ENCODE measurements around the gene CHMP1A.

CHMP1A gene

GRCh38 chr16:89600956-89601355 is 56.6 kb downstream of the CHMP1A start:
- ATAC-seq (replicated peaks; ENCODE audit: extremely low read depth, poor library complexity, severe bottlenecking) (no peak), DNase-seq (ENCODE audit: low spot score in 2 of 2) (no peak)
- H3K27ac Mint-ChIP-seq (ENCODE audit: low read depth) = no peak overlapping the region
- no peaks in the 10 kb centered on the region for H3K27me3 Mint-ChIP-seq
- peaks cover 1% of the 10 kb centered on the region for H3K36me3 Mint-ChIP-seq (ENCODE audit: insufficient read depth)
- no peak overlapping the region for H3K4me3 Mint-ChIP-seq
- H3K4me1 Mint-ChIP-seq = peaks cover 16% of the 10 kb centered on the region
- H3K9me3 Mint-ChIP-seq = no peaks in the 10 kb centered on the region

- DNase-seq (ENCODE audit: low spot score in 2 of 2) = no peak
- Mint-ChIP-seq H3K4me3 (no peak overlapping the region), H3K36me3 (ENCODE audit: insufficient read depth) (peaks cover 1% of the 10 kb centered on the region), H3K4me1 (peaks cover 16% of the 10 kb centered on the region), H3K9me3 (no peaks in the 10 kb centered on the region), H3K27me3 (no peaks in the 10 kb centered on the region), H3K27ac (ENCODE audit: low read depth) (no peak overlapping the region)
- no peak for ATAC-seq (replicated peaks; ENCODE audit: extremely low read depth, poor library complexity, severe bottlenecking)
These were observed 57.1 kb downstream of the CHMP1A start for GRCh38 chr16:89600427-89600826.

- DNase-seq (ENCODE audit: low spot score in 2 of 2) (no peak), ATAC-seq (replicated peaks; ENCODE audit: extremely low read depth, poor library complexity, severe bottlenecking) (no peak)
- no peaks in the 10 kb centered on the region for H3K27me3 Mint-ChIP-seq
- H3K4me3 Mint-ChIP-seq = no peak overlapping the region
- peaks cover 1% of the 10 kb centered on the region for H3K36me3 Mint-ChIP-seq (ENCODE audit: insufficient read depth)
- H3K9me3 Mint-ChIP-seq = no peaks in the 10 kb centered on the region
- no peak overlapping the region for H3K27ac Mint-ChIP-seq (ENCODE audit: low read depth)
- peaks cover 16% of the 10 kb centered on the region for H3K4me1 Mint-ChIP-seq
These were observed 57.6 kb downstream of the CHMP1A start for GRCh38 chr16:89599902-89600301.

- peak; percentile 52 for ATAC-seq (replicated peaks; ENCODE audit: extremely low read depth, poor library complexity, severe bottlenecking)
- H3K4me3 Mint-ChIP-seq = no peak overlapping the region
- H3K27me3 Mint-ChIP-seq = no peaks in the 10 kb centered on the region
- H3K27ac Mint-ChIP-seq (ENCODE audit: low read depth) = no peak overlapping the region
- peaks cover 16% of the 10 kb centered on the region for H3K4me1 Mint-ChIP-seq
- peak in 1 of 2 donors; percentile 45 for DNase-seq (ENCODE audit: low spot score in 2 of 2)
- no peaks in the 10 kb centered on the region for H3K36me3 Mint-ChIP-seq (ENCODE audit: insufficient read depth)
- no peaks in the 10 kb centered on the region for H3K9me3 Mint-ChIP-seq
These were observed 58.1 kb downstream of the CHMP1A start for GRCh38 chr16:89599451-89599858.

GRCh38 chr16:89598199-89598598 is 59.3 kb downstream of the CHMP1A start:
- H3K9me3 Mint-ChIP-seq = no peaks in the 10 kb centered on the region
- peaks cover 25% of the 10 kb centered on the region for H3K4me1 Mint-ChIP-seq
- H3K36me3 Mint-ChIP-seq (ENCODE audit: insufficient read depth) = peaks cover 7% of the 10 kb centered on the region
- no peak overlapping the region for H3K4me3 Mint-ChIP-seq
- ATAC-seq (replicated peaks; ENCODE audit: extremely low read depth, poor library complexity, severe bottlenecking) (no peak), DNase-seq (ENCODE audit: low spot score in 2 of 2) (no peak)
- H3K27ac Mint-ChIP-seq (ENCODE audit: low read depth) = no peak overlapping the region
- H3K27me3 Mint-ChIP-seq = no peaks in the 10 kb centered on the region

GRCh38 chr16:89596957-89597649 is 60.4 kb downstream of the CHMP1A start:
- H3K36me3 Mint-ChIP-seq (ENCODE audit: insufficient read depth) = peaks cover 7% of the 10 kb centered on the region

GRCh38 chr16:89596061-89596689 is 61.3 kb downstream of the CHMP1A start:
- ATAC-seq (replicated peaks; ENCODE audit: extremely low read depth, poor library complexity, severe bottlenecking) = no peak
- Mint-ChIP-seq H3K36me3 (ENCODE audit: insufficient read depth) (peaks cover 7% of the 10 kb centered on the region), H3K9me3 (no peaks in the 10 kb centered on the region), H3K4me3 (no peak overlapping the region), H3K27ac (ENCODE audit: low read depth) (no peak overlapping the region), H3K4me1 (peaks cover 14% of the 10 kb centered on the region), H3K27me3 (no peaks in the 10 kb centered on the region)
- no peak for DNase-seq (ENCODE audit: low spot score in 2 of 2)

More at GRCh38 chr16:89596957-89597649, 60.4 kb downstream of the CHMP1A start:
- no peak overlapping the region for H3K4me3 Mint-ChIP-seq
- H3K9me3 Mint-ChIP-seq = no peaks in the 10 kb centered on the region
- no peak overlapping the region for H3K27ac Mint-ChIP-seq (ENCODE audit: low read depth)
- ATAC-seq (replicated peaks; ENCODE audit: extremely low read depth, poor library complexity, severe bottlenecking) (no peak), DNase-seq (ENCODE audit: low spot score in 2 of 2) (no peak)
- H3K27me3 Mint-ChIP-seq = no peaks in the 10 kb centered on the region
- peaks cover 15% of the 10 kb centered on the region for H3K4me1 Mint-ChIP-seq

GRCh38 chr16:89595330-89596060 is 62.0 kb downstream of the CHMP1A start:
- Mint-ChIP-seq H3K36me3 (ENCODE audit: insufficient read depth) (peaks cover 7% of the 10 kb centered on the region), H3K27ac (ENCODE audit: low read depth) (no peak overlapping the region), H3K27me3 (no peaks in the 10 kb centered on the region), H3K4me1 (peaks cover 14% of the 10 kb centered on the region), H3K9me3 (no peaks in the 10 kb centered on the region), H3K4me3 (no peak overlapping the region)
- ATAC-seq (replicated peaks; ENCODE audit: extremely low read depth, poor library complexity, severe bottlenecking) (no peak), DNase-seq (ENCODE audit: low spot score in 2 of 2) (no peak)

Data from central memory CD8-positive, alpha-beta T cell (primary cell).